ENCODE measurements around the gene DNAH5.

DNA sequence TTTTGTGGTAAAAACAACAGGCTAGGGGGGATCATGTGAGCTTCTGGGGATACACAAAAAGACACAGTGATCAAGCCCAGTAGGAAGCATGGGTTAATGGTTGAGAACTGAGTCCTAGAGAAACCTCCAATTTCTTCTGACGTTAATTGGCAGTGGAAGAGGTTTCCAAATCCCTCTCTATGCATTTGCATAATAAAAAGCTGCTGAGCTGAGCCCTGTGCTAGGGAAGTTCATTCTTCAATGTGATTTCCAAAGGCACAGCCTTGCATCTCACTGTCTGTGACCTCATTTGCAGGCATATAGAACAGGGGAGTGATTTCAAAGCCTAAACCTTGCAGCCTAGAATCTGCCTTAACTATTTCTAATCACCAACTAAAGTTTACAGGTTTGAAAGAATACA lies 812 bp downstream of the DNAH5 start:
- TF ChIP-seq CTCF (IDR thresholded peaks at IDR 0.05): no peak
- TF ChIP-seq POLR2A (IDR thresholded peaks at IDR 0.05): no peak

Measured in adrenal gland (tissue), 5 donors.